ENCODE results near the gene LAMC2. TPM values are rescaled to one million over a fixed set of nuclear protein-coding genes. Genes with fewer than 3 reads are reported as not detected.
A peak's percentile ranks its signal among the peaks of the same experiment; 100 is the strongest.

The LAMC2 gene
- total RNA-seq, 4 donors from 2014 or later = 11.2 to 32.6 (median 14.9) TPM

GRCh38 chr1:183193963-183194525, 8.0 kb downstream of the LAMC2 start:
- H3K27me3 ChIP-seq = no peaks in the 10 kb centered on the region
- no peak overlapping the region for H3K4me3 ChIP-seq
- H3K4me1 ChIP-seq = peaks cover 0 to 30% (median 23%) of the 10 kb centered on the region in 4 donors
- no peaks in the 10 kb centered on the region for H3K36me3 ChIP-seq
- TF ChIP-seq EP300 (IDR thresholded peaks at IDR 0.05) (no peak), POLR2AphosphoS5 (IDR thresholded peaks at IDR 0.05) (no peak), CTCF (IDR thresholded peaks at IDR 0.05) (no peak), POLR2A (IDR thresholded peaks at IDR 0.05; ENCODE audit: low read depth) (no peak)
- no peaks in the 10 kb centered on the region for H3K9me3 ChIP-seq
- WGBS = 78% methylated on average over 4 of the region's 4 CpGs
- peak overlapping the region; percentile 20 to 84 (median 67) for H3K27ac ChIP-seq (replicated peaks in 1 of 4)
- intact Hi-C loops (cut with DNase I) = no loop called here
- no peak for DNase-seq (ENCODE audit: extremely low spot score)

GRCh38 chr1:183194527-183195141, 8.6 kb downstream of the LAMC2 start:
- Histone ChIP-seq H3K4me3 (no peak overlapping the region), H3K27ac (replicated peaks in 1 of 4) (peak overlapping the region; percentile 44 to 84 (median 67)), H3K4me1 (peaks cover 0 to 32% (median 26%) of the 10 kb centered on the region in 4 donors), H3K36me3 (no peaks in the 10 kb centered on the region), H3K27me3 (no peaks in the 10 kb centered on the region), H3K9me3 (no peaks in the 10 kb centered on the region)
- WGBS = 94% methylated on average over 1 of the region's 1 CpG
- intact Hi-C loops (cut with DNase I) = no loop called here
- DNase-seq (ENCODE audit: extremely low spot score) = no peak
- TF ChIP-seq CTCF (IDR thresholded peaks at IDR 0.05) = no peak
- no peak for TF ChIP-seq POLR2AphosphoS5 (IDR thresholded peaks at IDR 0.05)
- no peak for TF ChIP-seq POLR2A (IDR thresholded peaks at IDR 0.05; ENCODE audit: low read depth)
- no peak for TF ChIP-seq EP300 (IDR thresholded peaks at IDR 0.05)

GRCh38 chr1:183195142-183195574, 9.1 kb downstream of the LAMC2 start:
- Histone ChIP-seq H3K36me3 (no peaks in the 10 kb centered on the region), H3K9me3 (no peaks in the 10 kb centered on the region), H3K4me3 (no peak overlapping the region), H3K27me3 (no peaks in the 10 kb centered on the region), H3K4me1 (peaks cover 0 to 36% (median 26%) of the 10 kb centered on the region in 4 donors), H3K27ac (replicated peaks in 1 of 4) (peak overlapping the region; percentile 44 to 84 (median 67))
- WGBS = 39% methylated on average over 3 of the region's 3 CpGs
- TF ChIP-seq CTCF (IDR thresholded peaks at IDR 0.05) = no peak
- TF ChIP-seq POLR2AphosphoS5 (IDR thresholded peaks at IDR 0.05) = peak; percentile 26 to 43
- TF ChIP-seq POLR2A (IDR thresholded peaks at IDR 0.05; ENCODE audit: low read depth) = no peak
- no peak for DNase-seq (ENCODE audit: extremely low spot score)
- intact Hi-C loops (cut with DNase I) = no loop called here

- TF ChIP-seq POLR2AphosphoS5 (IDR thresholded peaks at IDR 0.05) (no peak), EP300 (IDR thresholded peaks at IDR 0.05) (no peak), POLR2A (IDR thresholded peaks at IDR 0.05; ENCODE audit: low read depth) (no peak), CTCF (IDR thresholded peaks at IDR 0.05) (no peak)
- Histone ChIP-seq H3K36me3 (no peaks in the 10 kb centered on the region), H3K27me3 (no peaks in the 10 kb centered on the region), H3K4me3 (no peak overlapping the region), H3K4me1 (peaks cover 0 to 48% (median 23%) of the 10 kb centered on the region in 4 donors), H3K9me3 (no peaks in the 10 kb centered on the region), H3K27ac (replicated peaks in 1 of 4) (peak overlapping the region; percentile 79 to 88 (median 84))
- intact Hi-C loops (cut with DNase I) = no loop called here
- 66% methylated on average over 4 of the region's 4 CpGs for WGBS
- no peak for DNase-seq (ENCODE audit: extremely low spot score)
Observed at GRCh38 chr1:183197762-183198161, 11.7 kb downstream of the LAMC2 start.

Measured in esophagus muscularis mucosa (tissue), 4 donors.